Left cardiac atrium (tissue), 4 donors: Measurements from ENCODE around the gene GATA3. TPM values are rescaled to one million over a fixed set of nuclear protein-coding genes. Genes with fewer than 3 reads are reported as not detected.
A peak's percentile ranks its signal among the peaks of the same experiment; 100 is the strongest.
"Not testable (repeated sequence)": the region's sequence is repeated elsewhere in the genome, so short reads cannot be mapped to it uniquely, and the experiment has no call there.

ENCODE experiments used
- ATAC-seq, 2 donors: fragments of 200-7000 bp; cut with Tn5 transposase; one replicate each; pipeline ENCODE4 v1.9.1; 2020; ENCODE audit warnings: mild to moderate bottlenecking in 2 of 2, moderate library complexity in 2 of 2
- DNase-seq: peaks from one replicate; pipeline ENCODE4 v3.0.0-alpha.2; 2020
- intact Hi-C, 2 donors: fragments of 100-400 bp; cut with DNase I; formaldehyde crosslinking; loops; one replicate each; pipeline versions ENCODE4 v1.14.1 to v1.15.1; 2022 to 2023
- long read RNA-seq: library from polyadenylated mRNA; unstranded; transcript quantifications from one replicate; pipeline ENCODE4 v2.0.0, GENCODE V29; 2021
- total RNA-seq, 2 donors: library from RNA; stranded (reverse); fragmentation: NEBNext Ultra II Directional; extraction: Animal tissue kit (Norgen Biotek cat#: 25700); gene quantifications; one replicate each; pipeline ENCODE4 v1.2.1, GENCODE V29; 2021
- donor health status: DM: no; HTN: yes; CAD: no.
- donor health status: DM: no; HTN: yes; CAD: no; lungs with severe emphysema.
- donor health status: DM: yes; HTN: yes; CAD: no.
- donor health status: Dilated cardiomyopathy.

The GATA3 gene
- 1 to 10 TPM; 1.9 to 2.1 TPM for total RNA-seq
- long read RNA-seq: 0 reads

DNA sequence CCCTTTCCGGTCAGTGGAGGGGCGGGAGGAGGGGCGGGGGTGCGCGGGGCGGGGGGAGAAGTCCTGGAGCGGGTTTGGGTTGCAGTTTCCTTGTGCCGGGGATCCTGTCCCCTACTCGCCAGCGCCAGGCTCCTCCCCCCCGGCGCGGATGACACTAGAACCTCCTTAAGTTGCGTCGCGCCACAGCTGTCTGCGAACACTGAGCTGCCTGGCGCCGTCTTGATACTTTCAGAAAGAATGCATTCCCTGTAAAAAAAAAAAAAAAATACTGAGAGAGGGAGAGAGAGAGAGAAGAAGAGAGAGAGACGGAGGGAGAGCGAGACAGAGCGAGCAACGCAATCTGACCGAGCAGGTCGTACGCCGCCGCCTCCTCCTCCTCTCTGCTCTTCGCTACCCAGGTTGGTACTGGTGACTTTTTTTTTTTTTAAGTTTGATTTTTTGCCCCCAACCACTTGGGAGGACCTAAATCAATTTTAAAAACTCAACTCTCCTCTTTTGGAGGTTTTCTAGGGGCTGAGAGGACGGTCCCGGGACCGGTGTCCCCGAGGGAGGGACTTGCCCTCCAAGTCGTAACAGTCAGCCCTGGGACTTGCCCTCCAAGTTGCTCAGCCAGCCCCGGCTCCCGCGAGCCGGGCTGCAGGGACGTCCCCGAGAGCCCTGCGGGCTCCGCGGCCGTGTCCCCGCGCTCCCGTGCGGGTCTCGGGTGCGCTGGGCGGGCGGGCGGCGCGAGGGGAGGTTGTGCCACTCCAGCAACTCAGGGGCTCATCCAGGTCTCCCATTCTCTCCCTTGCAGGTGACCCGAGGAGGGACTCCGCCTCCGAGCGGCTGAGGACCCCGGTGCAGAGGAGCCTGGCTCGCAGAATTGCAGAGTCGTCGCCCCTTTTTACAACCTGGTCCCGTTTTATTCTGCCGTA is at the start of gene GATA3:
GATA3 (plus strand) TSS at position 195 of the 914 bp plus-strand sequence. CDS start 968 bp downstream, outside the sequence.
- peak; percentile 51 to 54 for ATAC-seq
- intact Hi-C loops: no loop called here
- peak; percentile 79 for DNase-seq

DNA sequence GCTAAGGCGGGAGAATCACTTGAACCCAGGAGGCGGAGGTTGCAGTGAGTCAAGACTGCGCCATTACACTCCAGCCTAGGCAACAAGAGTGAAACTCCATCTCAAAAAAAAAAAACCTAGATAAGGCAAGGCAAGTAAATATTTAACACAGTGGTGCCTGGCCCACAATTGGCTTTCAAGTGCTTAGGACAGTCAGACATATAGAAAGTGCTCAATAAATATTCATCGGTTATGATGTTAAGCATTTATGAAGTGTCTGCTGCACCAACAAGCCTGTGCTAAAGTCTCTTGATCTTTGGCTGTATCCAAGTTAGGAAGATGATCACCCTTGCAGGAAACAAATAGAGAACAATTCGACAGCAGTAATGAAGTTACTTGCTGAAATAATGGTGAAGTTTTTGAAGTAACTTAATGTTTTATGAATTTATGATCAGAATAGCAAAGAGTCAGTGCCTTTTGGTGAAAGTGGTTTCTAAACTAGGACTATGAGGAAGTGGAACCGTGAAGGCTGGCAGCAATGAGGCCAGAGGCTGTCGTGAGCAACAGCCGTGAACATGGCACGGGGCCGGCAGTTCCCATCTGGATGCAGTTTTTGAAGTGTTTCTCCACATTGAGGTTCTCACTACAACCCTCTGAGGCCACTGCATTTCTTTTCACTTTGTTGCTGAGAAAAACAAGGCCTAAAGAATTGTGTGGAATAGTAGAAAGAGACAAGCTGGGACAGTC is 48.1 kb upstream of the GATA3 start:
- ATAC-seq: no peak
- DNase-seq: no peak
- intact Hi-C loops: no loop called here

DNA sequence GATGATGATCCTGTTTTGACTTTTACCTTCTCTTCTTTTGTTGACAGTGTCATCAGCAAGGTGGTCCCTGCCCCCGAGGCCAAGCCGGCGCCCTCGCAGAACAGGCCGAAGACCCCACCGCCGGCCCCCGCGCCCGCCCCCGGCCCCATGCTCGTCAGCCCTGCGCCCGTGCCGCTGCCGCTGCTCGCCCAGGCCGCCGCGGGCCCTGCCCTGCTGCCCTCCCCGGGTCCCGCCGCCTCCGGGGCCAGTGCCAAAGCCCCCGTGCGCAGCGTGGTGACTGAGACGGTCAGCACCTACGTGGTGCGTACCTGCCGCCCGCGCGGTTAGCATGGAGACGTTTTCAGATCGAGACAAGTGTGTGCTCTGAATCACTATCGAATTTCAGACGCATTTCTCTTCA is 45.5 kb upstream of the GATA3 start:
- intact Hi-C loops: no loop called here
- ATAC-seq (no peak), DNase-seq (no peak)

DNA sequence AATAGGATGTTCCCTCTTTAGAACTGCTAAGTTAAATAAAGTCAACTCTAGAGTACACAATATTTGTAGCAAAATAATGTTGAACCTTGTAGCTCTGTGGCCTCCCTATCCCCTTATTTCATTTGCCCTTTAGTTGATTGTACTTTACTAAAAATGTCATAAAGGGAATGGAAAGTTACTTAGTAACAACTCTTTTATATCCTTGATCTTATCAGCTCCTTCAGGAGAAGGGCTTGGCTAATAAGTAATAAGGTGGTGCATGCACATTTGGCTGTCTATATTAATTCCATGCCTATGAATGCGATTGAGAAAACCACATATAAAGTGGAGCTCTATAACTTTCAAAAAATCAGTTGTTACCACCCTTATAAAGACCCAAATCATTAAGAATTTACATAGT is 41.5 kb upstream of the GATA3 start:
- no peak for ATAC-seq
- no peak for DNase-seq
- intact Hi-C loops: no loop called here

DNA sequence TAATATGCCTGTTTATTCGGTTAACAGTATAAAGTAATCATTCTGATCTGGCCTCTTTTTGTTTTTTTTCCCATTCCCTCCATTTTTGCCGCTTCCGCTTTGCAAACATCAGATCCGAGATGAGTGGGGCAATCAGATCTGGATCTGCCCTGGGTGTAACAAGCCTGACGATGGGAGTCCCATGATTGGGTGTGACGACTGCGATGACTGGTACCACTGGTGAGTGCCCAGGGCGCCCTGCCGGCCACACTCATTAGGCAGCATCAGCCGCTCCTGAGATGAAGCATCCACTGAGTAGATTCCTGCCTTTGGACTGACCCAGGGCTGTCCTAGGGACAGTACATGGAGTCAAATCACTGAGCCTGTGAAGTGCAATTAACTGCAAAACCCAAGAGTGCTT is 40.9 kb upstream of the GATA3 start:
- ATAC-seq (no peak), DNase-seq (no peak)
- intact Hi-C loops: no loop called here

DNA sequence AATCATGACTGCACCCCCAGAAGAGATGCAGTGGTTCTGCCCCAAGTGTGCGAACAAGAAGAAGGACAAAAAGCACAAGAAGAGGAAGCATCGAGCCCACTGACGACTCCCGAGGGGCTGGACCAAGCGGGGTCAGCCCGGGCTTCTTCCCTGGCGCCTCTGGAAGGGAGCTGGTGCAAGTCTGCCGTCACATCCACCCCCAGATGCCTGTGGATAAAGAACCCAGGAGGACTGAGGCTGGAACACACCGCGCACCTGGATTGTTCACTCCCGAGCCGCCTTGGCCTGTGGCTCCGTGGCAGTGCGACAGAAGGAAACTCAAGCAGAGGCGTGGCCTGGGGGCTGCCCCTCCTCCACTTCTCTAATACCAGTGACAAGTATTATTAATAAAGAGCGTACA is 39.8 kb upstream of the GATA3 start:
- intact Hi-C loops: no loop called here
- ATAC-seq: no peak
- DNase-seq: no peak

DNA sequence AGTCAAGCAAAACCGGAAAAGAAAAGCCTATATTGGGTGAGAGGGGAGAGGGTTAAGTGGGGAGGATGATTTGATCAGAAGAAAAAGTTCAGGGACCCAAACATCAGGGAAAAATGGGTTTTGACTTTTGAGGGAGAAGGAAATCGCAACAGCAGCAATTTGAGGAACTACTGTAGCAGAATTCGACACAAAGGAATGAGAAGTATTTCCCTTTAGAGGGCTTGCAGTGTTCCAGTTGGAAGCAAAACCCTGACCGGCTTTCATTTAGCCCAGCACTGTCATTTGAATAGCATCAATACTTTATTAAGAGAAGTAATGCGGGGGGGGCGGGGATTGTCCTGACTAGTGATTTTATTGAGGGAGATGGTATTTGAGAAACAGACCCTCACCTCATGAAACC is 37.2 kb upstream of the GATA3 start:
- ATAC-seq (no peak), DNase-seq (no peak)
- intact Hi-C loops: no loop called here

DNA sequence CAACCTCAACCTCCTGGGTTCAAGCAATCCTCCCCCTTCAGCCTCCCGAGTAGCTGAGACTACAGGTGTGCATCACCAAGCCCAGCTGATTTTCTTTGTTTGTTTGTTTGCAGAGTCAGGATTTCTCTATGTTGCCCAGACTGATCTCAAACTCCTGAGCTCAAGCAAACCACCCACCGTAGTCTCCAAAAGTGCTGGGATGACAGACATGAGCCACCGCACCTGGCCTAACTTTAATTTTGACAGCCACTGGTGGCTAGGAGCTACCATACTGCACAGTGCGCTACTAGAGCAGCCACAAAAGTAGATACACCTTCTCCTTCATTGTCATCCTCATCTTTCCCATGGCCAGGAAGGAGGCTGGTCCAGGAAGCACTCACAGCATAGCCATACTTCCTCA is 31.2 kb upstream of the GATA3 start:
- DNase-seq: no peak
- intact Hi-C loops: no loop called here
- no peak for ATAC-seq

DNA sequence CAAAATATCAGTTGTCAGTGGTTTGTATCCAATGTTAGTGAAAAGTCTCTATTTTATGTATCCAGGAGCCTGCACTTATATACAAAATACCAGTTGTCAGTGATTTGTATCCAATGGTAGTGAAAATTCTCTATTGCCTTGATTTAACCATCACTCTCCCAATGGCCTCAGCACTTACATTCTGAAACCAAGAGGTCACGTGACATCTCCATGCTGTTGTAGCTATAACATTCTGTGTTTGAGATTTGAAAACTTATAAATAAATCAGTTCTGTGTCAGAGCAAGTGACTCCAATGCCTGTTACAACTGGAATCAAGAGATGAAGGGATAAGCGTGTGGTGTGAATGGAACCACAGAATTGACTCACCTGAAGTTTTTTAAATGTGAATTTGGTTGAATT is 30.6 kb upstream of the GATA3 start:
- no peak for ATAC-seq
- intact Hi-C loops: no loop called here
- no peak for DNase-seq

DNA sequence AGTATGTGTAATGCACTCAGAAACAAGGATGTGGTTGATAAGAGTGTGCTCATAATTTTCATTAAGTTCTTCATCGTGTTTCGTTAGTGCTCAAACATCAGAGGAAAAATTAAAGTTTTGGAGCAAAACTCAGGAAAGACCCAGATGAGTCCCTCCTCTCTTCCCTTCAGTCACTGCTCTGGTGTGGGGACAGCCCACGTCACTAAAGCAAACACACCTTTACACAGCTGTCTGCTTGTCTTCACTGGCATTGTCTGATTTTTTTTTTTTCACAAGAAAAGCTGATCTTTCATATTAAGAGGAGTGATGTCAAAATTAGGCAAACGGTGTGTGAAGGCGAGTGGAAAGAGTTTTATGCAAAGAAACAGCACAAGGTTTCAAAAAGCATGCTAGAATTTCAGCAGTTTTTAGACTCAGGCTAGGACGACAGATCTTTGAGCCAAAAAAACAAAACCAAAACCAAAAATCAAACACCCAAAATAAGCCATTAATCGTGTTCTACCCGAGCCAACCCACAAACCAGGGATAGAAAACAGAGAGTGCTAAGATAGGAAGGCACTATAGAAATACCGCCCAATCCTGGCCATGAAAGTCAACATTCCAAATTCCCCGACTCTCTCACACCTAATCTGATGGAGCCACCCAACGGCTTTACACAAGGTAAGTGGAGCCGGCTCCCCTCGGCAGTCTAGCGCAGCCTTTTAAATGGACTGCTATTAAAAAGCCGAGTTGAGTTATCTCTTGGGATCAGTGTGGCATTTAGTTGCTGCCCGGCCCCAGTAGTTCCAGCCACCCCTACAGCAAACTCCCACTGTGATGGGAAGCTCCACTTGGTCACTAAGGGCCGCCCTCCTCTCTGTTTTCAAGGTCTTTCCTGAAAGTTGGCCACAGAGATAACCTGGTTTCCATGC is 27.9 kb upstream of the GATA3 start:
- DNase-seq: no peak
- no peak for ATAC-seq
- intact Hi-C loops: no loop called here

DNA sequence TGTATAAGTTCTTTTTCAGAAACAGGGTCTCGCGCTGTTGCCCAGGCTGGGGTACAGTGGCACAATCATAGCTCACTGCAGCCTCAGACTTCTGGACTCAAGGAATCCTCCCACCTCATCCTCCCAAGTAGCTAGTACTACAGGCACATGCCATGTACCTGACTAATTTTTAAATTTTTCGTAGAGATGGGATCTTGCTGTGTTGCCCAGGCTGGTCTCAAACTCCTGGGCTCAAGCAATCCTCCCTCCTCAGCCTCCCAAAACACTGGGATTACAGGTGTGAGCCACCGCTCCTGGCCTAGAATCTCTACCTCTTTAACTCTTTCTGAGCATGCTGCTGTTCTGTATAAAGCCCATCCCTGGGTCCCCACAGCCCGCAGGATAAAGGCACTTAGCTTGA is 23.3 kb upstream of the GATA3 start:
- ATAC-seq, intact Hi-C loops, DNase-seq: not testable (repeated sequence)

DNA sequence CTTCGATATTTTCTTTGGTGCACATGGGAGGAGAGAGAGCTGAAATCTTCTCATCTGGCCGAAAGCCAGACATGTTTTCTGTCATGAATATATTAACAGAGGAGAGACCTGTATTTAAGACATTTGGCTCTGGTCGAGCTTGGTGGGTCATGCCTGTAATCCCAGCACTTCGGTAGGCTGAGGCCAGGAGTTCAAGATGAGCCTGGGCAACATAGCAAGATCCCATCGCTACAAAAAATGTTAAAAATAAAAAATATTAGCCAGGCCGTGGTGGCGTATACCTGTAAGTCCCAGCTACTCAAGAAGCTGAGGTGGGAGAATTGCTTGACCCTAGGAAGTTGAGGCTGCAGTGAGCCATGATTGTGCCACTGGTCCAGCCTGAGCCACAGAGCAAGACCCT is 21.9 kb upstream of the GATA3 start:
- intact Hi-C loops: no loop called here
- DNase-seq: no peak
- no peak for ATAC-seq

DNA sequence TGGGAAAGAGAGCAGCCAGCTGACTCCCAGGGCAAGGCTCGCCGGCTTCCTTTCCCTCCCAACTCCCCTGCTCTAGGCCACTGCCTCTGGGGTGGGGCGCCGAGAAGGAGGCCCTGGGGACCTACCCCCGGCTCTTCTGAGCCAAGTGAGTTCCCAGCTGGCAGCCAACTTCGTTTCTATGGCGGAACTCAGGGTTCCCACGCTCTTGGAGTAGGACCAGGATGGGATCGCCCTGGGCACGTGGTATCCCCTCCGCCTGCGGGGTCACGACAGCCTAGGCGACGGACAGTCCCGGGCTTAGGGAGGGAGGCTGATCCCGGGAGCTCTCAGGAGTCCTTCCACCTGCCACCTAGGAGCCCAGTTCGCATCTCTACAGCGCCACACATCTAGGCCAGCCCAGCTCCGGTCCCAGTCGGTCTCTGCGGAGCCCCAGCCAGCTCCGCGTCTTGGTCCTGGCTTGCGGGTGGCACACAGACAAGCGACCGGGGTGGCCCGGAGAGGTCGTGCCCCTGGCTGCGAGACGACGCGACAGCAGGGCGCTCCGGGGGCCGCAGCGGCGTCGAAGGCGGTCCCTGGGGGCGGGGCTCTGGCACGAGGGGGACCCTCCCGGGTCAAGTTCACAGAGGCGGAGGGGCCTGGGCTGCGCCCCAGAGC is 20.5 kb upstream of the GATA3 start:
- intact Hi-C loops: no loop called here
- ATAC-seq (peak; percentile 46 to 60), DNase-seq (peak; percentile 35)

DNA sequence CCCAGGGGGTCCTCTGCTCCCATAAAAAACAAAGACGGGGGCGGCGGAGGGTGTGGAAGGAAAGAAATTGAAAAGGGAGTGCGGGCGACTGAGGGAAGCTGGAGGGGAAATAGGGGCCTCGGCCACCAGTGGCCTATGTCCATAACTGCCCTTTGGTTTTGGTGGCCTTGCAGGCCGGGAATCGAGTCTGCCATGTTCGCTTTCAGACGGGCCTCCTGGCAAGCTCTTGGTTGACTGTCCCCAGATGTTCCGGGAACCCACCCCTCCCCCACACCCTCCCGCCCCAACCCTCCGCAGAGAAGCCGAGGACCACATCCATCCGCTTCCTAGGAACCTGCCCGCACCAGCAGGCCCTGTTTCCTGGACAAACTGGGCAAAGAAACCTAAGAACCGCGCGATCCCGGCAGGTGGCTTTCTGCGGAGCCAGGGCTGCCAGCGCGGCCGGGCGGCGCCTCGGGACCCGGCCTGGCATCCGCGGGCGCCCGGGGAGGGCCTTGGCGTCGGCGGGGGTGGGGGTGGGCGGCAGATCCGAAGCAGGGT is 20.0 kb upstream of the GATA3 start:
- ATAC-seq (peak in 1 of 2 donors; percentile 38), DNase-seq (no peak)
- intact Hi-C loops: no loop called here

DNA sequence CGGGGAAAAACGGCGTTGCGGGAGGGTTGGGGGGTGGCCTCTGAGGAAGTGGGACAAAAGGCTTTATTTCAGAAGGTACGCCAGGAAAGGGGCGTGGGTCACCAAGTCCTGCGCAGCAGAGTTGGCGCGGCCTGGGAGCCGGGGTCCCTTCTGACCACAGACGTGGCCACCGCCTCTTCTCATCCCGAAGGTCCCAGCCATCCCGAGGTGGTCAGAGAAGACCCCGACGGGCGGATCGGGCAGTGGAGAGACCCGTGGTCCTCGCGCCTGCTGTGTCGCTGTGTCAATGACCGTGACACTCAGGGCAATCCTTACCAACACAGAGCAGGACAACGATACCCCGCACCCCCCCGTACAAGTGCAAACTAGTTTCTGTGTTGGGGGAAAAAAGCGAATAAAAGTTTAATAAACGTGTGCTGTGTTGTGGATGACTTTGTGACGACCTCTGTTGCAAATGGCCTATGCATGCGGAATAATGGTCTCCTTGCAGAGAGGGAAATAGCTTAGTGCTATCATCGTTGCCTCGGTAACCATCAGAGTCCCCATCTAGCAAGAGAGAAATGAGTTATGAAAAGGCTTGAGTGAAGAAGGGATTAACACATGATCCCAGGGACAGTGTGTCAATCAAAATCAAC is 19.4 kb upstream of the GATA3 start:
- ATAC-seq: no peak
- intact Hi-C loops: no loop called here
- DNase-seq: no peak

DNA sequence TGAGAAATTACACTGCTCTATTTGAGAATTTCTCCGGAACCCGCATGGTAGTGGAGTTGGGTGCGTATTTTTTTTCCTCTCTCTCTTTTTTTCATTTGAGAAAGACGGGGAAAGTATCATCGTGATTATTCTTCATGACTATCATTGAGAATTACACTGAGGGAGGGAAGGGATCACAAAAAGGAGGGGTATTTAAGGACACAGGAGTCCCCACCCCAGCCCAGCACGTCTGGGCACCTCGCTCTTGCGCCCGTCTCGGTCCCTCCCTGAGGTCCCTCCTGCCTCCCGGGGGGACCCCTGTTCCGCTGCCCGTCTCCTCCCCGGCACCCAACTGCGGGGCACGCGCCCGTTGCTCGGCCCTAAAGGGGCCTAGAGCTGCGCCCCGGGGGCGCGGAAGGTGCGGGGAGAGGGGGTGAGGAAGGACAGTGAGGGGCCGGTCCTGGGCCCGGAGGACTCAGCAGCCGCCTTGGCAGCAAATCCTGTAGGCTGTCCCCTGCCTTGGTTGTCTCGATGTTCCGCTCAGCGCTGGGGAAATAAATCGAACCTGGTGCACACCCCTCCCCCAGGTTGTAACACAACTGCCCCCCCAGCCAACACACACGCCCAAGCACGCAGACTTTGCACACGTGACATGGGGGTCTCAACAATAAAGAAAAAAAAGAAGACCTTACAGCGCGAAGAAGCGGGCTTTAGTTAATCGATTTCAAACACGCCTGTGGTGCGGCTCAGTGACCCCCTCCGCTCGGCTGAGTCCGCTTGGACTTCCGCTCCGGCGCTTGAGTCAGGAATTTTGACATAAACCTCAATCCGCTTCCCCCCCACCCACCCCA is 18.6 kb upstream of the GATA3 start:
- intact Hi-C loops: no loop called here

DNA sequence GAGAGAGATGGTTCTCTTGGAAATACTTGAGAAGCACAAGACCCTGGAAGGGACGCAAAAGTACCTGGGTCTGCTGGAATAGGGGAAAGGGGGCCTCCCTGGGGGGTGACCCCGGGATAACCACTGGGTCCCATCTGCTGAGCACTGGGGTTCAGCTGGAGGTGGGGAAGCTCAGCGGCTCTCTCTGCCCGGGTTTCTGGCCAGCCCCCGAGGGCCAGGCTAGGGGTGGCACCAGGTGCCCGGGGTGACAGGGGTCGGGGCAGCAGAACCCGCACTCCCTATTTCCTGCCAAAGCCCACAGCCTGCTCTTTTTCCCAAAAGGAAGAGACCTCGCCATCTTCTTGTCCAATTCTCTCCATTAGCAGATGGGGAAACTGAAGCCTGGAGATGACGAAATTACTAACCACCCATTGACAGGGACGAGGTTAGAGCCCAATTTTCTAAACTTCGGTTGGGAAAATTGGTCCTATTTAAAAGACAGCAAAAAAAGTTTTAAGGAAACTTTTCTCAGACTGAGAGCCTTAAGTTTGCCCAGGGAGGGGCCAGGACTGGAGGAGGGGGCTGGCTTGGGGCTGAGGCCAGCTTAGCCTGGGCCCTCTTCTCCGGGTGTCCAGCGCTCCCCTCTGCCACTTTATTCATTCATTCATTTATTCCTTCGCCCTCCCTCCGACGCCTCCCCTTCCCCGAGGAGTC is 17.8 kb upstream of the GATA3 start:
- intact Hi-C loops: no loop called here
- no peak for DNase-seq

More for the DNA sequence above, 18.6 kb upstream of the GATA3 start:
- DNase-seq (no peak), ATAC-seq (no peak)

More for the DNA sequence above, 17.8 kb upstream of the GATA3 start:
- ATAC-seq: no peak
